K562 (cell line): ENCODE measurements around the gene EML2. TPM values are rescaled to one million over a fixed set of nuclear protein-coding genes. Genes with fewer than 3 reads are reported as not detected.

Experiments used
- CC2D1A ChIP-seq: fragments of 450-650 bp; IDR thresholded peaks from 2 replicates; pipeline ENCODE4 v1.6.1; 2017; ENCODE audit warnings: mild to moderate bottlenecking
- DMBX1 ChIP-seq: fragments of 250-450 bp; sonication (Bioruptor Pico); IDR thresholded peaks from 2 replicates; pipeline ENCODE4 v1.8.0; 2022; ENCODE audit warnings: inconsistent platforms, mild to moderate bottlenecking, moderate library complexity, borderline replicate concordance
- NR2C1 ChIP-seq, 2 experiments: fragments of 450-650 bp; IDR thresholded peaks; 2 replicates each; pipeline ENCODE4 v1.6.1; 2017; ENCODE audit warnings: mild to moderate bottlenecking in 2 of 2, antibody characterized with exemption in 1 of 2, inconsistent platforms in 1 of 2, missing compliant biosample characterization in 1 of 2, missing genetic modification characterization in 1 of 2
- TEAD2 ChIP-seq: fragments of 450-650 bp; IDR thresholded peaks from 2 replicates; pipeline ENCODE4 v1.6.1; 2016; ENCODE audit warnings: missing genetic modification characterization, control low read depth, missing compliant biosample characterization
- ZBTB17 ChIP-seq: fragments of 450-650 bp; formaldehyde crosslinking; IDR thresholded peaks from 2 replicates; pipeline ENCODE4 v1.4.0; 2020; ENCODE audit warnings: mild to moderate bottlenecking
- ZKSCAN8 ChIP-seq: fragments of 200-800 bp; sonication (Bioruptor generic); IDR thresholded peaks from 2 replicates; pipeline ENCODE4 v1.6.1; 2016; ENCODE audit warnings: missing genetic modification characterization, missing compliant biosample characterization
- ZNF589 ChIP-seq: fragments of 200-800 bp; sonication (Bioruptor generic); IDR thresholded peaks from 2 replicates; pipeline ENCODE4 v1.6.1; 2016; ENCODE audit warnings: low read depth, missing genetic modification characterization, missing compliant biosample characterization
- ZNF644 ChIP-seq: fragments of 200-800 bp; sonication (Bioruptor generic); IDR thresholded peaks from 2 replicates; pipeline ENCODE4 v1.6.1; 2016; ENCODE audit warnings: low read depth, missing genetic modification characterization, missing compliant biosample characterization
- polyA plus RNA-seq, 8 experiments: library from polyadenylated mRNA; depleted of rRNA in 4 of 8; stranded (reverse) in 5 of 8; unstranded in 3 of 8; fragments of >200 nt; fragmentation: Nextera tagmentation in 2 of 8; fragmentation: Illumina TruSeq in 1 of 8; extraction: Ambion mirVana in 2 of 8; extraction: Trizol in 1 of 8; gene quantifications; 2 replicates each; pipeline versions ENCODE4 v1.2.1 to v1.2.3, GENCODE V29; 2011 to 2014; ENCODE audit warnings: inconsistent platforms in 1 of 8, missing spikeins in 1 of 8
- total RNA-seq, 7 experiments: library from RNA; depleted of rRNA in 6 of 7; stranded (reverse); fragments of >200 nt in 6 of 7; fragmentation: Illumina TruSeq in 2 of 7; extraction: Trizol in 2 of 7; gene quantifications; 2 replicates each; pipeline versions ENCODE4 v1.2.1 to v1.2.3, GENCODE V29; 2011 to 2021; ENCODE audit warnings: low replicate concordance in 1 of 7
- TF ChIP-seq, protein P1 (sequence below), 3 experiments: fragments of 200-800 bp in 1 of 3; fragments of 250-450 bp in 1 of 3; fragments of 450-650 bp in 1 of 3; sonication (Bioruptor Pico) in 1 of 3; sonication (Bioruptor generic) in 1 of 3; formaldehyde crosslinking in 1 of 3; IDR thresholded peaks; 2 replicates each; pipeline versions ENCODE4 v1.6.1 to v1.8.0; 2016 to 2022; ENCODE audit warnings: mild to moderate bottlenecking in 2 of 3, missing genetic modification characterization in 2 of 3, missing compliant biosample characterization in 1 of 3, moderate library complexity in 1 of 3
- TF ChIP-seq, protein P2 (sequence below), 2 experiments: fragments of 450-650 bp in 1 of 2; sonication (generic) in 1 of 2; formaldehyde crosslinking in 1 of 2; IDR thresholded peaks in 1 of 2; conservative IDR thresholded peaks in 1 of 2; 2 replicates each; pipeline versions ENCODE4 v1.6.1 to v1.8.1; 2016 to 2023; ENCODE audit warnings: mild to moderate bottlenecking in 2 of 2, moderate library complexity in 2 of 2, inconsistent platforms in 1 of 2, missing genetic modification reagents in 1 of 2
- TF ChIP-seq, protein P3 (sequence below): fragments of 200-800 bp; sonication (Bioruptor generic); IDR thresholded peaks from 2 replicates; pipeline ENCODE4 v1.6.1; 2017; ENCODE audit warnings: missing genetic modification characterization, missing compliant biosample characterization
- TF ChIP-seq, protein P4 (sequence below): fragments of 450-650 bp; formaldehyde crosslinking; conservative IDR thresholded peaks from 2 replicates; pipeline ENCODE4 v1.4.0; 2022; ENCODE audit warnings: mild to moderate bottlenecking, missing genetic modification characterization

Gene EML2
- total and polyA plus RNA-seq, 9 of the 15 experiments (the other 6 are each of a cell fraction or from before 2014, with no cell fraction given): 2.6 to 69.6 (median 24.8) TPM

DNA sequence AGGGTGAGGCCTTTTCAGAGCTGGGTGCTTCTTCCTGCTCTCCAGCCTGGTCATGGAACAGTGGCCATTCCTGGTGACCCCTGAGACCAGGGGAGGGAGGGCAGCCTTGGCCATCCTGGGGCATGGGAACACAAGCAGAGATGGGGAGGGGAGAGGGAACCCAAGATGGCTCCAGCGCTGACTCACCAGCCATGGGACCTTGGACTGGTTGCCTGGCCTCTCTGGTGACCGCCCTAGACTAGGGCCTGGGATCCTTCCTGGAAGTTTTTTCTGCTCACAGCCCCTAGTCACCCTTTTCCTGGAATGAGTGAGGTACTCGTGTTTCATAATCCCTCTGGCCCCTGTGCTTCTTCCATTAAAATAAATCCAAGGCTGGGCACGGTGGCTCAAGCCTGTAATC, 51.3 kb downstream of the EML2 start (continued):
- TF ChIP-seq, protein P1, sequence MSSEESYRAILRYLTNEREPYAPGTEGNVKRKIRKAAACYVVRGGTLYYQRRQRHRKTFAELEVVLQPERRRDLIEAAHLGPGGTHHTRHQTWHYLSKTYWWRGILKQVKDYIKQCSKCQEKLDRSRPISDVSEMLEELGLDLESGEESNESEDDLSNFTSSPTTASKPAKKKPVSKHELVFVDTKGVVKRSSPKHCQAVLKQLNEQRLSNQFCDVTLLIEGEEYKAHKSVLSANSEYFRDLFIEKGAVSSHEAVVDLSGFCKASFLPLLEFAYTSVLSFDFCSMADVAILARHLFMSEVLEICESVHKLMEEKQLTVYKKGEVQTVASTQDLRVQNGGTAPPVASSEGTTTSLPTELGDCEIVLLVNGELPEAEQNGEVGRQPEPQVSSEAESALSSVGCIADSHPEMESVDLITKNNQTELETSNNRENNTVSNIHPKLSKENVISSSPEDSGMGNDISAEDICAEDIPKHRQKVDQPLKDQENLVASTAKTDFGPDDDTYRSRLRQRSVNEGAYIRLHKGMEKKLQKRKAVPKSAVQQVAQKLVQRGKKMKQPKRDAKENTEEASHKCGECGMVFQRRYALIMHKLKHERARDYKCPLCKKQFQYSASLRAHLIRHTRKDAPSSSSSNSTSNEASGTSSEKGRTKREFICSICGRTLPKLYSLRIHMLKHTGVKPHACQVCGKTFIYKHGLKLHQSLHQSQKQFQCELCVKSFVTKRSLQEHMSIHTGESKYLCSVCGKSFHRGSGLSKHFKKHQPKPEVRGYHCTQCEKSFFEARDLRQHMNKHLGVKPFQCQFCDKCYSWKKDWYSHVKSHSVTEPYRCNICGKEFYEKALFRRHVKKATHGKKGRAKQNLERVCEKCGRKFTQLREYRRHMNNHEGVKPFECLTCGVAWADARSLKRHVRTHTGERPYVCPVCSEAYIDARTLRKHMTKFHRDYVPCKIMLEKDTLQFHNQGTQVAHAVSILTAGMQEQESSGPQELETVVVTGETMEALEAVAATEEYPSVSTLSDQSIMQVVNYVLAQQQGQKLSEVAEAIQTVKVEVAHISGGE (CRISPR knock-in tag; IDR thresholded peaks at IDR 0.05): peak in 1 of 3 experiments; percentile 72; a peak in 1 of 6 replicates
- no peak for TF ChIP-seq NR2C1 (IDR thresholded peaks at IDR 0.05)
- peak; percentile 78 for TF ChIP-seq NR2C1 (tag; IDR thresholded peaks at IDR 0.05)
- peak; percentile 62; the same call in 1 of the 2 replicates for TF ChIP-seq ZBTB17
- TF ChIP-seq, protein P2, sequence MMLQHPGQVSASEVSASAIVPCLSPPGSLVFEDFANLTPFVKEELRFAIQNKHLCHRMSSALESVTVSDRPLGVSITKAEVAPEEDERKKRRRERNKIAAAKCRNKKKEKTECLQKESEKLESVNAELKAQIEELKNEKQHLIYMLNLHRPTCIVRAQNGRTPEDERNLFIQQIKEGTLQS (IDR thresholded peaks at IDR 0.05): peak; percentile 69; the same call in 1 of the 2 replicates
- TF ChIP-seq, protein P2 (CRISPR knock-in tag; conservative IDR thresholded peaks at IDR 0.05): no peak
- TF ChIP-seq TEAD2: peak; percentile 44; the same call in 1 of the 2 replicates
- TF ChIP-seq, protein P3, sequence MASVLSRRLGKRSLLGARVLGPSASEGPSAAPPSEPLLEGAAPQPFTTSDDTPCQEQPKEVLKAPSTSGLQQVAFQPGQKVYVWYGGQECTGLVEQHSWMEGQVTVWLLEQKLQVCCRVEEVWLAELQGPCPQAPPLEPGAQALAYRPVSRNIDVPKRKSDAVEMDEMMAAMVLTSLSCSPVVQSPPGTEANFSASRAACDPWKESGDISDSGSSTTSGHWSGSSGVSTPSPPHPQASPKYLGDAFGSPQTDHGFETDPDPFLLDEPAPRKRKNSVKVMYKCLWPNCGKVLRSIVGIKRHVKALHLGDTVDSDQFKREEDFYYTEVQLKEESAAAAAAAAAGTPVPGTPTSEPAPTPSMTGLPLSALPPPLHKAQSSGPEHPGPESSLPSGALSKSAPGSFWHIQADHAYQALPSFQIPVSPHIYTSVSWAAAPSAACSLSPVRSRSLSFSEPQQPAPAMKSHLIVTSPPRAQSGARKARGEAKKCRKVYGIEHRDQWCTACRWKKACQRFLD (CRISPR knock-in tag): peak; percentile 87; the same call in 1 of the 2 replicates
- peak; percentile 78 for TF ChIP-seq ZKSCAN8 (CRISPR knock-in tag)
- TF ChIP-seq CC2D1A: peak; percentile 43; the same call in 1 of the 2 replicates
- TF ChIP-seq ZNF644 (tag): 0 out of 2 replicates have a peak, but pooled peaks have one; percentile 41
- TF ChIP-seq ZNF589 (CRISPR knock-in tag): peak; percentile 82; the same call in 1 of the 2 replicates
- peak; percentile 75; the same call in 1 of the 2 replicates for TF ChIP-seq DMBX1 (CRISPR knock-in tag)
- TF ChIP-seq, protein P4, sequence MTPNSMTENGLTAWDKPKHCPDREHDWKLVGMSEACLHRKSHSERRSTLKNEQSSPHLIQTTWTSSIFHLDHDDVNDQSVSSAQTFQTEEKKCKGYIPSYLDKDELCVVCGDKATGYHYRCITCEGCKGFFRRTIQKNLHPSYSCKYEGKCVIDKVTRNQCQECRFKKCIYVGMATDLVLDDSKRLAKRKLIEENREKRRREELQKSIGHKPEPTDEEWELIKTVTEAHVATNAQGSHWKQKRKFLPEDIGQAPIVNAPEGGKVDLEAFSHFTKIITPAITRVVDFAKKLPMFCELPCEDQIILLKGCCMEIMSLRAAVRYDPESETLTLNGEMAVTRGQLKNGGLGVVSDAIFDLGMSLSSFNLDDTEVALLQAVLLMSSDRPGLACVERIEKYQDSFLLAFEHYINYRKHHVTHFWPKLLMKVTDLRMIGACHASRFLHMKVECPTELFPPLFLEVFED (CRISPR knock-in tag): 0 out of 2 replicates have a peak, but pooled peaks have one; percentile 11
